ENCODE results near the gene KCNJ16.

Gene KCNJ16

DNA sequence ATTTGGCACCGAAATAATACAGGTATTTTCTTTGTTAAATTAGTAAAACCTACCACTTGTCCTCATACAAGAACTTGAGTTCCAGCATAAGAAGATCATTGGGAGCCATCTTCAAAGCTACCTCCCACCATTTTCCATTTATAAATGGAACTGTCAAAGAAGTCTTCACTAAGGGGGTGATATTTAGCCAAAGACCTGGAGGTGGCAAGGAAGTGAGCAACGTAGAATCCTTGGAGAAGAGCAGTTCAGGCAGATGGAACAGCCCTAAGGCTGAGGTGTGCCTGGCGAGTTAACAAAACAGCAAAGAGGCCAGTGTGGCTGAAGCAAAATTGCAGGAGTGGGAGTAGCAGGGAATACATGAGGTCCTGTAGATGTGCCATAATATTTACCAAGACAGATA lies 1.8 kb downstream of the KCNJ16 start:
- no peak overlapping the region for H3K27ac Mint-ChIP-seq
- H3K4me1 Mint-ChIP-seq (ENCODE audit: low read depth) = no peaks in the 10 kb centered on the region
- no peaks in the 10 kb centered on the region for H3K9me3 Mint-ChIP-seq
- no peak overlapping the region for H3K4me3 Mint-ChIP-seq
- H3K36me3 Mint-ChIP-seq (ENCODE audit: low read depth) = no peaks in the 10 kb centered on the region
- peaks cover 7% of the 10 kb centered on the region for H3K27me3 Mint-ChIP-seq

- Mint-ChIP-seq H3K4me1 (ENCODE audit: low read depth) (no peaks in the 10 kb centered on the region), H3K27ac (no peak overlapping the region), H3K4me3 (no peak overlapping the region), H3K27me3 (peaks cover 5% of the 10 kb centered on the region), H3K9me3 (no peaks in the 10 kb centered on the region), H3K36me3 (ENCODE audit: low read depth) (no peaks in the 10 kb centered on the region)
Measured at GRCh38 chr17:70078549-70078948, 3.5 kb downstream of the KCNJ16 start.

DNA sequence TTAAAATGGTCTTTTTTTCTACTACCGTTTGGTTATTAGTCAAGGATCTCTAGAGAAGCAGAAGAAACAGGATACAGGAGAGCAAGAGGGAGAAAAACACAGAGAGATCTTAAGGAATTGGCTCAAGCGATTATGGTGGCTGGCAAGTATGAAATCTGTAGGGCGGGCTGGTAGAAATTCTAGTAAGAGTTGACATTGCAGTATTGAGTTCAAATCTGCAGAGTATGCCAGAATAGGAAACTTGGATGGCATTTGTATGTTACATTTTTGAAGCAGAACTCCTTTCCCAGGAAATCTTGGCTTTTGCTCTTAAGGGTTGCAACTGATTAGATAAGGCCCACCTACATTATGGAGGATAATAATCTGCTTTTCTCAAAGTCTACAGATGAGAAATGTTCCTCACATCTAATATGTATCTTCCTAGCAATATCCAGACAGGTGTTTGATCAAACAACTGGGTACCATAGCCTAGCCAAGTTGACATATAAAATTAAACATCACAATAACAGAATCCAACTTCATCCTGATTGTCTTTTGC lies 4.0 kb downstream of the KCNJ16 start:
- H3K4me1 Mint-ChIP-seq (ENCODE audit: low read depth) = no peaks in the 10 kb centered on the region
- H3K36me3 Mint-ChIP-seq (ENCODE audit: low read depth) = no peaks in the 10 kb centered on the region
- peaks cover 4% of the 10 kb centered on the region for H3K27me3 Mint-ChIP-seq
- H3K9me3 Mint-ChIP-seq = no peaks in the 10 kb centered on the region
- no peak overlapping the region for H3K27ac Mint-ChIP-seq
- no peak overlapping the region for H3K4me3 Mint-ChIP-seq

- Mint-ChIP-seq H3K36me3 (ENCODE audit: low read depth) (no peaks in the 10 kb centered on the region), H3K27ac (no peak overlapping the region), H3K9me3 (no peaks in the 10 kb centered on the region), H3K4me3 (no peak overlapping the region), H3K27me3 (no peaks in the 10 kb centered on the region), H3K4me1 (ENCODE audit: low read depth) (no peaks in the 10 kb centered on the region)
Measured at GRCh38 chr17:70080541-70081347, 5.7 kb downstream of the KCNJ16 start.

GRCh38 chr17:70081885-70082284 lies 6.9 kb downstream of the KCNJ16 start:
- no peaks in the 10 kb centered on the region for H3K4me1 Mint-ChIP-seq (ENCODE audit: low read depth)
- no peak overlapping the region for H3K27ac Mint-ChIP-seq
- H3K9me3 Mint-ChIP-seq = no peaks in the 10 kb centered on the region
- no peaks in the 10 kb centered on the region for H3K36me3 Mint-ChIP-seq (ENCODE audit: low read depth)
- no peaks in the 10 kb centered on the region for H3K27me3 Mint-ChIP-seq
- H3K4me3 Mint-ChIP-seq = no peak overlapping the region

DNA sequence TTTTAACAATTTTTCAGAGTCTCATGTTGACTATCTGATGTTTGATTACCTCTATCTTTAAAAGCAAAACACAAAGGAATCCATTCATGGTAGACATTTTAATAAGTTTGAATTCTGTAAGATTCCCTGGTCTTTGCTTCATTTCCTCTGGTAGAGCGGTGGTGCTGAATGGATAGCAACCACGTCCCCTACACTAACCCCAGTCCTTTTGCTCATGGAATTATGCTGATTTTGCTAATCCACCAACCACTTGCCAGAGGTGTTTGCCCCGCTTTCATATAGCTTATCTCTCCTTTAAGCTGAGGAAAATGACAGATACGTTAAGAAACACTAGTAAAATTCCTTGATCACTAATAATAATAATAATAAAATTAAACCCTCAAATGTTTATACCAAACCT lies 9.5 kb downstream of the KCNJ16 start:
- no peaks in the 10 kb centered on the region for H3K27me3 Mint-ChIP-seq
- no peaks in the 10 kb centered on the region for H3K36me3 Mint-ChIP-seq (ENCODE audit: low read depth)
- no peaks in the 10 kb centered on the region for H3K9me3 Mint-ChIP-seq
- H3K27ac Mint-ChIP-seq = no peak overlapping the region
- no peaks in the 10 kb centered on the region for H3K4me1 Mint-ChIP-seq (ENCODE audit: low read depth)
- H3K4me3 Mint-ChIP-seq = no peak overlapping the region

DNA sequence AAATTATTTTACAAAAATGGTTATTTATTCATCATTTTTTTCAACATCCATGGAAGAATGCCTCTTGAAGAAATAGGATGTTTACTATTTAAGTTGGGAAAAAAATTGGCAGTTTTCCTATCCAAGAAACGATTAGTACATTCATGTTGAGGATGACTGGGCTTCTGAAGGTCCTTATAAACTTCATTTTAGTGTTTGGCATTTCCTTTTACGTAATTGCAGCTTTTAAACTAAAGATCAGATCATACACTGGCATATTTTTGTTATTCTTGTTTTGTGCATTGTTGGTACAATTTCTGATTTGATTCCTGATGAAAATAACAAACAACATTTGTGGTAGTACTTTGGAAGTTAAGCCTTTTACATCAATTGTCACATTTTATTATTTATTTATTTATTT lies 11.5 kb downstream of the KCNJ16 start:
- H3K36me3 Mint-ChIP-seq (ENCODE audit: low read depth) = no peaks in the 10 kb centered on the region
- H3K27me3 Mint-ChIP-seq = no peaks in the 10 kb centered on the region
- no peak overlapping the region for H3K27ac Mint-ChIP-seq
- no peak overlapping the region for H3K4me3 Mint-ChIP-seq
- no peaks in the 10 kb centered on the region for H3K4me1 Mint-ChIP-seq (ENCODE audit: low read depth)
- H3K9me3 Mint-ChIP-seq = peaks cover 4% of the 10 kb centered on the region

GRCh38 chr17:70089513-70090148 lies 14.6 kb downstream of the KCNJ16 start:
- no peaks in the 10 kb centered on the region for H3K4me1 Mint-ChIP-seq (ENCODE audit: low read depth)

GRCh38 chr17:70091005-70091568 lies 16.1 kb downstream of the KCNJ16 start:
- Mint-ChIP-seq H3K27me3 (no peaks in the 10 kb centered on the region), H3K4me3 (no peak overlapping the region), H3K27ac (no peak overlapping the region), H3K36me3 (ENCODE audit: low read depth) (no peaks in the 10 kb centered on the region), H3K9me3 (peaks cover 4% of the 10 kb centered on the region), H3K4me1 (ENCODE audit: low read depth) (no peaks in the 10 kb centered on the region)

More at GRCh38 chr17:70089513-70090148, 14.6 kb downstream of the KCNJ16 start:
- H3K4me3 Mint-ChIP-seq = no peak overlapping the region
- H3K27ac Mint-ChIP-seq = no peak overlapping the region
- no peaks in the 10 kb centered on the region for H3K36me3 Mint-ChIP-seq (ENCODE audit: low read depth)
- peaks cover 4% of the 10 kb centered on the region for H3K9me3 Mint-ChIP-seq
- no peaks in the 10 kb centered on the region for H3K27me3 Mint-ChIP-seq

- Mint-ChIP-seq H3K9me3 (peaks cover 4% of the 10 kb centered on the region), H3K36me3 (ENCODE audit: low read depth) (no peaks in the 10 kb centered on the region), H3K27ac (no peak overlapping the region), H3K27me3 (no peaks in the 10 kb centered on the region), H3K4me3 (no peak overlapping the region), H3K4me1 (ENCODE audit: low read depth) (no peaks in the 10 kb centered on the region)
Measured at GRCh38 chr17:70091696-70092095, 16.7 kb downstream of the KCNJ16 start.

GRCh38 chr17:70093163-70093562 lies 18.1 kb downstream of the KCNJ16 start:
- no peaks in the 10 kb centered on the region for H3K4me1 Mint-ChIP-seq (ENCODE audit: low read depth)
- H3K9me3 Mint-ChIP-seq = peaks cover 4% of the 10 kb centered on the region
- H3K27me3 Mint-ChIP-seq = no peaks in the 10 kb centered on the region
- no peak overlapping the region for H3K27ac Mint-ChIP-seq
- no peaks in the 10 kb centered on the region for H3K36me3 Mint-ChIP-seq (ENCODE audit: low read depth)
- H3K4me3 Mint-ChIP-seq = no peak overlapping the region

DNA sequence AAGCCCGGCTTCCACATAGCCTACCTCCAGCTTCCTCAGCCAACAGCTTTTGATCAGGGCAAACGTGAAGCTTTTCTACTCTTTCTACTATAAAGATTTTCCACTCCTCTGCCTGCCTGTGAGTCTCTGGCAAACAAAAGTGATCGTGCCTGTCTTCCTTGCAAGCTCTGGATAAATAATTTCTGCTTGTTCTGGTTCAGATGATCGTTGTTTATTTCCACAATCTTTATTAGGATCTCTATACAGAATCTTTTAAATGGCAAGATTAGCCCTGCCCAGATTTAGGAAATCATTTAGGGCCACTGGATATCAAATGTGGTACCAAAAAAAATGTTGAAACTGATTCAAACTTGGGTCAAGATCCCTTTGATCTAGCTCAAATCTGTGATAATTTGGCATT lies 20.4 kb downstream of the KCNJ16 start:
- H3K9me3 Mint-ChIP-seq = peaks cover 9% of the 10 kb centered on the region
- no peaks in the 10 kb centered on the region for H3K36me3 Mint-ChIP-seq (ENCODE audit: low read depth)
- H3K27me3 Mint-ChIP-seq = peaks cover 8% of the 10 kb centered on the region
- no peak overlapping the region for H3K27ac Mint-ChIP-seq
- no peak overlapping the region for H3K4me3 Mint-ChIP-seq
- no peaks in the 10 kb centered on the region for H3K4me1 Mint-ChIP-seq (ENCODE audit: low read depth)

GRCh38 chr17:70096861-70097260 lies 21.8 kb downstream of the KCNJ16 start:
- Mint-ChIP-seq H3K36me3 (ENCODE audit: low read depth) (no peaks in the 10 kb centered on the region), H3K27me3 (peaks cover 8% of the 10 kb centered on the region), H3K4me1 (ENCODE audit: low read depth) (no peaks in the 10 kb centered on the region), H3K9me3 (peaks cover 5% of the 10 kb centered on the region), H3K27ac (no peak overlapping the region), H3K4me3 (no peak overlapping the region)

DNA sequence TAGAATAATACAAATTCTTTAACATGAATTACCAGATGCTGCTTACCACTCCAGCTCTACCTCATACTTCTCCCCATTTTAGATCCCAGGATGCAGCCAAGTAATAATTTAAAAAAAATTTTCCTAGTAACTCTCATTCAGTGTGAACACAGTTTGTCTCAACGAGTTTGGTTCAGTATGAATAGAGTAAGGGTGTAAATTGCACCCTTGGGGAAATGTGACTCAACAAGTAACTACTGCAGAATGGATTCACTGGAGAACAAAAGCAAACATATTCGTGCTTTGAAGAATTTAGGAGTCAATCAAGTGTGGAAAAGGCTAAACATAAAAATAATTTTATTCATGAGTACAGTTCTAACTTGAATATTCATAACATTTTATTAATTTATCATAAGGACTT lies 23.0 kb downstream of the KCNJ16 start:
- no peaks in the 10 kb centered on the region for H3K36me3 Mint-ChIP-seq (ENCODE audit: low read depth)
- H3K27ac Mint-ChIP-seq = no peak overlapping the region
- H3K27me3 Mint-ChIP-seq = peaks cover 8% of the 10 kb centered on the region
- H3K4me3 Mint-ChIP-seq = no peak overlapping the region
- H3K9me3 Mint-ChIP-seq = peaks cover 5% of the 10 kb centered on the region
- no peaks in the 10 kb centered on the region for H3K4me1 Mint-ChIP-seq (ENCODE audit: low read depth)

GRCh38 chr17:70099294-70099693 lies 24.3 kb downstream of the KCNJ16 start:
- Mint-ChIP-seq H3K4me1 (ENCODE audit: low read depth) (no peaks in the 10 kb centered on the region), H3K36me3 (ENCODE audit: low read depth) (no peaks in the 10 kb centered on the region), H3K9me3 (peaks cover 5% of the 10 kb centered on the region), H3K27ac (no peak overlapping the region), H3K27me3 (peaks cover 8% of the 10 kb centered on the region), H3K4me3 (no peak overlapping the region)

Data from stimulated activated naive CD8-positive, alpha-beta T cell treated with anti-CD3 and anti-CD28 coated beads, Interleukin-15, Interleukin-2, amounts not matched to agents 100 ng/mL and 50 ng/mL, for 24 hours (primary cell).